ENCODE results near the gene IQSEC3.

Gene IQSEC3

DNA sequence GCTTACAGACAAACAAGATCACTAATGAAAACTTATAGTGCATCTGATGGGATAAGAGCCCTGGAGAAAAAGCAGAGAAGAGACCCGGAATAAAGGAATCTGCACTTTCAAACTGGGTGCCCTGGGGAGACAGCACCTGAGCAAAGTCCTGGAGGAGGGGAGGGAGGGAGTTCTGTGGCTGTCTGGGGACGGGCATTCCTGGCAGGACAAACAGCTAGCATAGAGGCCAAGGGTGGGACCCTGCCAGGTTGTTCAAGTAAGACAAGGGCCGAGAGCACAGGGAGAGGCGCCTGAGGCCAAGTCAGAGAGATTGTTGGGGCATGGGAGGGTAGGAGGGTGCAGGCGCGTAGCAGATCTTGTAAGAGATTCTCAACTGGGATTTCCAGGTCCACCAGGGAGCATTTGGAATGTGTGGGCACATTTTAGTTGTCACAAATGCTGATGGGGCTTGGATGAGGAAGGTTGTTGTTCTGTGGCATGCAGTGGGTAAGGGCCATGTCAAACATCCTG lies 14.2 kb downstream of the IQSEC3 start:
- no peak for DNase-seq (ENCODE audit: low spot score)

DNA sequence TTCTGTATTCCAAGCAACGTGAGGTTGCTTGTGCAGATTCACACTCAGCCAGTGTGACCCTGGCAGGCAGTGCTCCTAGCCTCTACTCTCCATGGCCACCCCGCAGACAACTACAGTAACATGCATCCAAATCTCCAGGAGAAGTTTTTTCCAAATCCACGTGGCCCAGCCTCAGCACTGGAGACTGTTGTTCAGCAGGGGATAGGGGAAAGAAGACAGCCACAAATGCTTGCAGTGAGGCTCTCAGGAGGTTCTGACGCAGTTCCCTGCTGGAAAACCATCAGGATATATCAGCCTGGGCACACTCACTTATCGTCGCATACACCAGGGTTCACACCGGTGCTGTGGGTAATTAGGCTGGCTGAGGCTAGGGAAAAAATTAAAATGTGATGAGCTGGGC lies 16.2 kb downstream of the IQSEC3 start:
- no peak for DNase-seq (ENCODE audit: low spot score)

DNA sequence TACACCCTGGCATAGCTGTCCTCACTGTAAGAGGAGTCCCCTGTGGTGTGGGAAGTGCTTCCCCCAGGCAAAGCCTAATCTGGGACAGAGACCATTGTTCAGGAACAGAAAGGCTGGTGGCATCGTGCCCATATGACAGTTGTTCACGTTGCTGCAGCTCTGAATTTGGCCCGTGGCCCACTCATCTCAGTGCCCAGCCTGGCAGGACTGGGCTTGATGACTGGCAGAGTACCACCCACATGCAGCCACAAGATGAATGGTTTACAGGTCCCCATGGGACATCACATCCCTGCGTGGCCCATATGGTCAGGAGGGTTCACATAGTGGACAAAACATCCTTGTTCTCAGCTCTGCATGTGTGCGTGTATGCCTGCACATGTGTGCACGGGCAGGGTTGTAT lies 17.5 kb downstream of the IQSEC3 start:
- no peak for DNase-seq (ENCODE audit: low spot score)

DNA sequence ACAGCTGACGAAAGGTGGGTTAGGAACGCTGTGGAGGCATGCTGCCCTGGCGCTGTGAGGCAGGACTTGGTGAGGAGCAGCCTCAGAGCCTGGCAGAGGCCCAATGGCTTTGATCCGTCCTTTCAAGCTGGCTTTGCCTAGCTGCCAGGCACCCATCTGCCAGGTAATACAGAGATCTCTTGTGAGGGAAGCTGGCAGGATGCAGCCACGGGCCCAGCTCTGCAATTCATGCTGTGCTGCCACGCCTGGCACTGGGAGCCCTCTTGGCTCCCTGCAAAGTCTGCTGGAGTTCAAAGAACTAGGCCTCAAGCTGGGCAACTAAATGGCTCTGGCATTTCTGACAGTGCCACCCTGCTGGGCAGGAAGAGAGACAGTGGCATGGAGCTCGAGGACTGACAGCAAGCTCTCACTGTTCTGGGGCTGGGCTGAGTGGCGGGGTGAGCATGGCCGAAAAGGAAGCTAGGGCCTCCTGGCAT lies 18.7 kb downstream of the IQSEC3 start:
- DNase-seq (ENCODE audit: low spot score) = no peak

DNA sequence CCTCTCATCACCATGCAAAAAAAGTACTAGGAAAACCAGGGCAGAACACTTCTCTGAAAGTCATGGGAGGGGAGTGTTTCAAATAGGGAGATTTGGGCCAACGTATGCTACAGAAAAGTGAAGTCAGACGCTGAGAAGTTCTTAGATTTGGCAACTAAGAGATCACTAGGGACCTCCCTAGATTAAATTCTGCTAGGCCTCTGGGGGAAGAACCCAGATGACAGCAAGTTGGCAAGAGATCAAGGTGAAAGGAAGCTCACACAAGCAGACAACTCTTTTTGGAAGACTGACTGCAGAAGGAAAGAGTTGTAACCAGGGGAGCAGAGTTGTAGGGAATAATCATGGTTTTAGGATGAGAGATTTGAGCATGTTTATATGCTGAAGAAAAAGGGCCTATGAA lies 20.7 kb downstream of the IQSEC3 start:
- no peak for DNase-seq (ENCODE audit: low spot score)

DNA sequence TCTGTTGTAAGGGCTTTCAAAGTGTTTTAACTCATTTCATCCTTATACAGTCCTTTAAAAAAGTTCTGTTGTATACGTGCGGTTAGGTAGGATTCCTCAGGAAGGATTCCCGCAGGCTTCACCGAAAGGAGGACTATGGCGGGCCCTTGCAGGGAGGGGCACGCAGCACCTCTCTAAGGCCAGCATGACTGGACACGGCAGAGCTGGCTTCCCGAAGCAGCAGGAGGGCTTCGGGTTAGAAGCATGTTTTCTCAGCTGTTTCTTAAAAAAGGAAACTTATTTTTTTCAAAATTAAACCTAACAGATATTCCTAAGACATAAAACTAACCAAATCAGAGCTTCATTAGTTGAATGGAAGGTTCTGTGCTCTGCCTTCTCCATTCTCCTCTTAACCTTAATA lies 21.3 kb downstream of the IQSEC3 start:
- no peak for DNase-seq (ENCODE audit: low spot score)

DNA sequence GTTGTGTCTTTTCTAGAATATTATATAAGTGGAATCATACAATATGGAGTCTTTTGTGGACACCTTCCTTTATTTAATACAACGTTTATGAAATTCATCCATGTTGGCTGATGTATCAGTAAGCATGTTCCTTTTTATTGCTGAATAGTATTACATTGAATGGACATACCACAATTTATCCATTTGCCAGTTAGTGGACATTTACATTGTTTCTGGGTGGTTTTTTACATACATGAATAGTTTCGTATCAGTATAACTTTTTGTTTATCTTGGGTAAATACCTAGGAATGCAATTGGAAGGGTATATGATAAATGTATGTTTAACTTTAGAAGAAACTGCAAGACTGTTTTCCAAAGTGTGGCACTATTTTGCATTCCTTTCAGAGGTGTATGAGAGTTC lies 23.1 kb downstream of the IQSEC3 start:
- DNase-seq (ENCODE audit: low spot score) = no peak

DNA sequence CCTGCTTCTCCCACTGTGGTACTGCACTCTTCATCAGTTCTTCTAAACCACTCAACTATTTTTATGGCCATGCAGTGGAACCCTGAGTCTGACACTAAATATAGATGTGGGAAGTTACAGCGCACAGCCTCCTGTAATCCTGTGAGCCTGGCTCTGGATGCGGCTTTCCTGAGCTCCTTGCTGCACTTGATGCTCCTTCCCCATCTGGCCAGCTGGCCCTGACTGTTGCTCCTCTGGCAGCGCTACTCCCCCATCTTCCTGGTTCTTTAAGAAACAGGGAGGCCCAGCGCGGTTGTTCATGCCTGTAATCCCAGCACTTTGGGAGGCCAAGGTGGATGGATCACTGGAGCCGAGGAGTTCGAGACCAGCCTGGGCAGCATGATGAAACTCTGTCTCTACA lies 24.6 kb downstream of the IQSEC3 start:
- DNase-seq (ENCODE audit: low spot score) = no peak

DNA sequence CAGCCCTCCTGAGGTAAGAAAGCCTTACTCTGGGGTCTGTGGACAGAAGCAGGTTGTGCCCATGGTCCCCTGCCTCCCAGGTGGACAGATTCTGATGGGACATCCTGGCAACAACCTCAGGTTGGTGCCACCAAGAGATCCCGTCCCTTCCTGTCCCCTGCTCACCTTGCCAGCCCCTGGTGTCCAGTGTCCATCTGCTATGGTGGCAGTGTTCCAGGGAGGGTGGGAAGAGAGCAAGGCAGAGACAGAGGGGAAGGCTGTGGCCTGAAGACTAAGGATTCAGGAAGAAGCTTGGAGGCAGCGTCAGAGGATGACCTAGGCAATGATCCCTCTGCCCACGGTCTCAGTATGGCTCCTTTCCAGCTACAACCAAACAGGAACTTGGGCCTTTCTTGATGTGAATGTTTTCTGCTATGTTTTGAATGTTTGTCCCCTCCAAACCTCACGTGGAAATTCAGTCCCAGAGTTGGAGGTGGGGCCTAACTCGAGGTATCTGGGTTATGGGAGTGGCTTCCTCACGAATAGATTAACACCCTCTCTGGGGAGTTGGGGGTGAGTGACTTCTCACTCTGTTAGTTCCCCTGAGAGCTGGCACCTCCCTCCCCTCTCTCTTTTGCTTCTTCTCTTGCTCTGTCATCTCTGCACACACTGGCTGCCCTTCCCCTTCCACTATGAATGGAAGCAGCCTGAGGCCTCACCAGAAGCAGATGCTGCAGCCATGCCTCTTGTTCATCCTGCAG lies 26.9 kb downstream of the IQSEC3 start:
- no peak for DNase-seq (ENCODE audit: low spot score)

DNA sequence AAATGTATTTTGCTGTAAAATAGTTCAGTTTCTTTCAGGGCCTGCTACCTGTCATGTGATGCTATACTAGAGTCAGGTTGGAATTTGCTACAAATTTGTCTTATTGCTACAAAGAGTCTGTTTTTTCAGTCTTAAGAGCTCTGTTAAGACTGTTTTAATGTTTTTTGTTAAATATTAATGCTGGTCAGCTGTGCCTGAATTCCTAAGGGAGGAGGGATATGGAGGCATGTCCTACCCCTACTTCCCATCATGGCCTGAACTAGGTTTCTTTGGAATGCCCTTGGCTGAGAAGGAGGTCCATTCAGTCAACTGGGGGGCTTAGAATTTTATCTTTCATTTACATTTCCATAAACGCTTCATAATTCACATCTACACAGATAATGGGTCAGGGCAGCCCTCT lies 30.0 kb downstream of the IQSEC3 start:
- no peak for DNase-seq (ENCODE audit: low spot score)

DNA sequence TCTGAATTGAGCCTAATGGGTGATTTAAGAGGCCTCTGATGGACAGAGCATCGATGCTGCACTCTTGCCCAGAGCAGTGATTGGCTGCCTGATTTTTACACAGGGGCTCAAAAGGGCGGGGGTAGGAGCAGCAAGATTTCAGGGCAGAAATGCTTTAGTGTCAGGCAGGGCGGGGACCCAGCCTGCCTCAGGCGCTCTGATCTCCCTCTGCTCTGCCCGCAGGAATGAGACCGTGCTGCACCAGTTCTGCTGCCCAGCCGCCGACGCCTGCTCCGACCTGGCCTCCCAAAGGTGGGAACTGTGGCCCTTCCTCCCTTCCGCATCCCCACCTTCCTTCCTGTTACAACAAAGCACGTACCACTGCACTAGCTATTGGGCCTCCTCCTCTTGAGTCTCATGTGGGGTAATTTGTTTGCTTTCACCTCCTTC lies 32.4 kb downstream of the IQSEC3 start:
- no peak for DNase-seq (ENCODE audit: low spot score)

DNA sequence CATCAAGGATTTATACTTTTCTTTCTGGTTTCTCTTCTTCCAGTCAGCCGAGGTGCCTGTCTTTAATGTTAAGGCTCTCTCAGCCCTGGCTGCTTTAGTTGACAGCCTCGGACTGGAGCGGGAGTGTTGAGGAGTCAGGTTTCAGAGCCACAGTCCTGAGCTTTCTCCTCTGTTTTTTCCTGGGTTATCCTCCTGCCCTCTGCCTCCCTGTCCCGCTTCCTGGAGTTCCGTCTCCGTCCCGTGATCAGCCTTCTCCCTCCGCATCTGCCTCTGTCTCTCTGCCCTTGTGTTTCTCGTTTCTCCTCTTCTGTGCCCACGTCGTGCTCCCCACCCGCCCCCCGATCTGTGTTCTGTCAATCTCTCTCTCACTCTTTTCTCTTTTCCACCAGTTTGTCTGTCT lies 33.0 kb downstream of the IQSEC3 start:
- no peak for DNase-seq (ENCODE audit: low spot score)

DNA sequence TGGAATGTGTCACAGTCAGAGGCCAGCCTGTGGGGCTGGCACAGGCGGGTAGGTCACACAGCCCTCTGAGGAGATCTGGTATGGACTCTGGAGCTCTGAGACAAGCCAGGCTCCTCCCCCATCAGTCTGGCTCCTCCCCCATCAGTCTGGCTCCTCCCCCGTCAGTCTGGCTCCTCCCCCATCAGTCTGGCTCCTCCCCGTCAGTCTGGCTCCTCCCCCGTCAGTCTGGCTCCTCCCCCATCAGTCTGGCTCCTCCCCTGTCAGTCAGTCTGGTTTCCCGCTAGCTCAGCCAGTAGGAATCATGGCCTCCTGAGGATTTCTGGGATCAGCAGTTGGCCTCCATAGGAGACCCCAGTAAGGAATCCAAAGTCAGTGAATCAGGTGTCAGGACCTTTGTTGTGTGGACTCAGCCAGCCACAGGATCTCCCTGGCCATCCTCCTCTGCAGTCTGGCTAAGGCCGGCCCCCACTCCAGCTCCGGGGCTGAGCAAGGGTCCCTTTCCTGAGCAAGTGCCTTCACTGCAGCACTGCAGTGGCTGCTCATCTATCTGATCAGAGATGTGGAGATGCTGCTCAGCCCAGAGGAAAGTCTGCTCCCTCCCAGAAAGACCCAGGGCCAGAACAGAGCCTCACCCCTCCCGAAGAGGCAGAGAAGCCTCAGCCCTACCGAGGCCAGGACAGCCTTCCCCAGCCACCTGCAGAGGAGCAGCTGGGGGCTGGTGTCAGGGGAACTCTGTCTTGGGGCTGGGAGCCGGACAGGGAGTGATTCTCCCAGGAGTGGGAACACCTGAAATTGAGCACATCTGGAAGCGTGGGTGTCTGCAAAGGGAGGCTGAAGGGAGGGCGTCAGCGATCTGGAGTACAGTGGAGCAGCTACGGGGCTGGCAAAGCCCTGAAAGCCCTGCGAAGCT lies 35.7 kb downstream of the IQSEC3 start:
- no peak for DNase-seq (ENCODE audit: low spot score)

DNA sequence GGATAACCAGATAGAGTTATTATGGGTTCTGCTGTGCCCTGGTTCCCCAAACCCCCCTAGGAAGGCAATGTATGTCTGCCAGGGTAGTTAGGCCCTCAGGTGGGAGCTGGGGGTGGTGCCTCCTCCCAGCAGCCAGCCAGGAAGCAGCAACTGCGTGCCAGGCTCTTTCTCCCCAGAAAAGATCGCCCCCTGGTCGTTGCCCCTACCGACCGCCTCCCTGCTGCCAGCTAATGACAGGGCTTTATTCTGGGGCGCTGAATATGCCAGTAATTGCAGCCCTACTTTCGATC lies 36.3 kb downstream of the IQSEC3 start:
- DNase-seq (ENCODE audit: low spot score) = no peak

DNA sequence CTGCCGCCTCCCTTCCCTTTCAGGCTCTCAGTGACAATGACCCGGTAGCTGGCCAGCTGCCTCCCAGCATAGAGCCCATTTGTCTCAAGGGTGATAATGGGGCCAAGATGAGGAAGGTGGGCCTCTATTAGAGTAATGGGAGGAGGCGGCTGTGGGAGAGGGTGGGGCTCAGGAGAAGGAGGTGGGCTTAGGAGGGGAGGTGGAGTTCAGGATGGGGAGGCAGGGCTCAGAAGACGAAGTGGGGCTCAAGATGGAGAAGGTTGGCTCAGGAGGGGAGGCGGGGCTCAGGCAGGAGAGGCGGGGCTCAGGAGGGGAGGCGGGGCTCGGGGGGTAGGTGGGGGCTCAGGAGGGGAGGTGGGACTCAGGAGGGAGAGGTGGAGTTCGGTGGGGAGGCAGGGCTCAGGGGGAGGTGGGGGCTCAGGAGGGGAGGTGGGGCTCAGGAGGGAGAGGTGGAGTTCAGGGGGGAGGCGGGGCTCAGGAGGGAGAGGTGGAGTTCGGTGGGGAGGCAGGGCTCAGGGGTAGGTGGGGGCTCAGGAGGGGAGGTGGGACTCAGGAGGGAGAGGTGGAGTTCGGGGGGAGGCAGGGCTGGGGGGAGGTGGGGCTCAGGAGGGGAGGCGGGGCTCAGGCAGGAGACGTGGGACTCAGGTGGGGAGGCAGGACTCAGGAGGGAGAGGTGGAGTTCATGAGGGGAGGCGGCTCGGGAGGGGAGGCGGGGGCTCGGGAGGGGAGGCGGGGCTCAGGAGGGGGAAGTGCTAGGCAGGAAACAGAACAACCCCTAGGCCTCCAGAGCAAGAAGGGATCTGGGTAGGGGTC lies 36.8 kb downstream of the IQSEC3 start:
- DNase-seq (ENCODE audit: low spot score) = peak; percentile 13

DNA sequence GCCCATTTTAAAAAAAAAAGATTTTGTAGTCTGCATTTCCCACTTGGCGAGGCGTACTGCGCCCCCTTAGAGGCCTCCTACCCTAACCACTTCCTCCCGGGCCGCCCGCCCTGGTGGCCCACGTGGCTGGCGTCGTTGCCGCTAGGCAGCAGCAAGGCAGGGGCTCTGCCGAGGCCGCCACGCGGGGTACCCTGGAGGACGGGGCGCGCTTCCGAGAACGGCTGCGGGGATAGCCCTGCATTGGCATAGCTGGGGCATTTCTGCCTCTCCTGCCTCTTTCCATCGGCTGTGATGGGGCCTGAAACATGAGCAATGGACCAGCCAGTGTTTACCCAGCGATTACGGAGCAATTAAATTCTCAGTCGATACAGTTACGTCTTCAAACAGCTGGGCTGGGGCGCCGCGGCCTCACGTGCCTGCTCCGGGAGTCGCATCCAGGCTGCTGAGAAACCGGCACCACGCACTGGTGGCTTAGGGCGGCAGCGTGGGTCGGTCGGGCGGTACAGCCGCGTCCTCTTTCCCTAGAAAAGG lies 38.0 kb downstream of the IQSEC3 start:
- no peak for DNase-seq (ENCODE audit: low spot score)

DNA sequence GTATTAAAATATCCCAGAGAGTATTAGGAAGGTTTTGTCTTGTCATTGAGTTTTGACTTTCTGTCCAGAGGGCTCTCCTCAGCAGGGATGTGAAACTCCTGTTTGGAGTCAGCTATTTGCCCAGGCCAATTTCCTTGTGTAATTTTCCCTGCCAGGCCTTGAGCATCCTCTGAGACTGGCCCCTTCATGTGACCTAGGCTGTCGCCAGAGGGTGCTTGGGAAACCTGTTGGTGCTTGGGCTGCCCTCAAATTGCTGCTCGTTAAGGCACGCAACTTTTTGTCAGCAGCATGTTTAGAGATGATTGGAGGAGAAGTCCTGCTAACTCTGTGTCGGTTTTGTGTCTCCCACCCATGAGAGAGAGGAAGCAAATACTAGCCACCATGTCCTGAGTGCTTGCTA lies 39.1 kb downstream of the IQSEC3 start:
- no peak for DNase-seq (ENCODE audit: low spot score)

DNA sequence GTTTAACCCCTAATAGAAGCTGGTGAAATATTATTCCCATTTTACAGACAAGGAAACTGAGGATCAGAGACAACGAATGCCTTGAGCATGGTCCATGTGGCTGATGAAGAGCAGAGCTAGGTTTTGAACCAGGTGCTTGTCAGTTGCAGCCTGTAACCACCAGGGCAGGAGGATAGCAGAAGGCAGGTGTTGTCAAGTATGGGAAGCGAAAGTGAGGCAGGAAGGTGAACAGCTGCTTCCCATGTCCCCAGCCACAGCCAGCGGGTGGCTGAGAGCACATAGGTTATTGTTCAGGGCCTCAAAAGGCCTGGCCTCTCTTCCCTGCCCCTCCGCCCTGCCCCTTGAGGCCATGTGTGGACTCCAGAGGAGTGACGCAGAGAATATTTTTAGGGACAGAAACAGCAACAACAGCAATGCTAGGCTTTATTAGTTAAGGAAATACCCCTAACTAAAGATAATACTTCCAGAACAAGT lies 39.6 kb downstream of the IQSEC3 start:
- no peak for DNase-seq (ENCODE audit: low spot score)

DNA sequence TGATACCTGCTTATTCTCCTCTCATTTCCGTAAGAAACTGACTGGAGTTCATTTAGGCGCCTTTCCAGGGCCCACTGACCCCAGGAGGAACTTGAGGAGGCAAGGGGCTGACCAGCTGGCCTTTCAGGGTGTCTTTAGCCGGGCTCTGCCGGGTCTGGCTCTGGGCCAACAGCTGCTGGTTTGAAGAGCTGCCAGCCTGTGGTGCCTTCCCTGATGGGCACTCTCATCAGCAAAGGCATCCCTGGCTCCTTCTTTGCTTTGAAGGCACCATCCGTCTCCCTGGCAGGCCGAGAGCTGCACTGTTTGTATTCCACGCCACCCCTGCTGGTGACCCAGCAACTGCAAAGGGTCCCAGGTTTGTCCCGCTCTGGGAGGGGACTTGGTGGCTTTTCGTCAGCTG lies 42.0 kb downstream of the IQSEC3 start:
- DNase-seq (ENCODE audit: low spot score) = peak; percentile 33

DNA sequence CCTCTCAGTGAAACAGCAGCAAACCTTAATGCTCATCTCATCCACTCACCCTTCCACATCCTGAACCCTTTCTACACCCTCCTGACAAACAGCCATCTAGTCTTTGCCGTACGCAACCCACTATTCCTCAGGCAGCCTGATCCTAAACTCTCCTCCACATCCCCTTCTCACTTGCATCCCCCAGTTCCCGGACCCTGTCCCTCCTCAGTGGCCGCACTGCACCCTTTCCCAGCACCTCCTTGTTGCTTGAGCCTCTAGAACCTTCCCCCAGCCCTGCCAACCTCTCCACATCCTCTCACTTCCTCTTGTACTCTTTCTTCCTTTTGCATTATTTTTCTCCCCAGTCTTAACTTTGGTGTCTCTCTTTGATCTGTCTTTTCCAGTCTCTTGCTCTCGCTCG lies 42.9 kb downstream of the IQSEC3 start:
- no peak for DNase-seq (ENCODE audit: low spot score)

DNA sequence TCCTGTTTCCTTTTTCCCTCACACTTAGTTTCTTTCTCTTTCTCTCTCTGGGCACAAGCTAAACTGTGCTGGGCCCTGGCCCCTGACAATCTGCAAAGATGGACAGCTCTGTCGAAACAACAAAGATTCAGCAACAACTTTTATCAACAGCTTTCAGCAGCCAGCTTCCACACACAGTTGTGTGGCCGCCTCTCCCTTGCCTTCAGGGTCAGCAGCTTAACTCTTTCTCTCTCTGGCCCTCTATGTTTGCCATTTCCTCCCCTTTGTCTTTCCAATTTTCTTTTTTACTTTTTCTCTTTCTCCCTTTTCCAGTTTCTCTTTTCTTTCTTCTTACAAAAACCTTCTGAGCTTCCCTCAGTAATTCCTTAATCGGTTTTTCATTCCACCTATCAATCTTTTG lies 43.3 kb downstream of the IQSEC3 start:
- no peak for DNase-seq (ENCODE audit: low spot score)
